Colonic mucosa (tissue), 4 donors: ENCODE measurements around the gene ACKR1. TPM values are rescaled to one million over a fixed set of nuclear protein-coding genes. Genes with fewer than 3 reads are reported as not detected.
A peak's percentile ranks its signal among the peaks of the same experiment; 100 is the strongest.

Experiments used
- DNase-seq: peaks from one replicate; pipeline ENCODE4 v3.0.0-alpha.2; 2020
- H3K27ac ChIP-seq: fragments of 200-600 bp; one replicate; pipeline ENCODE4 v1.8.0; 2021
- H3K27me3 ChIP-seq: fragments of 200-600 bp; one replicate; pipeline ENCODE4 v1.8.0; 2021
- H3K36me3 ChIP-seq: fragments of 200-600 bp; one replicate; pipeline ENCODE4 v1.8.0; 2021
- H3K4me1 ChIP-seq: fragments of 200-600 bp; one replicate; pipeline ENCODE4 v1.8.0; 2021; ENCODE audit warnings: mild to moderate bottlenecking
- H3K4me3 ChIP-seq: fragments of 200-600 bp; one replicate; pipeline ENCODE4 v1.8.0; 2021
- H3K9ac ChIP-seq, 2 donors: one replicate each; pipeline ENCODE4 v1.7.0; 2013; ENCODE audit warnings: control low read depth in 2 of 2, low read depth in 2 of 2, low read length in 2 of 2
- H3K9me3 ChIP-seq: fragments of 200-600 bp; one replicate; pipeline ENCODE4 v1.8.0; 2021
- intact Hi-C: fragments of 100-400 bp; cut with DNase I; formaldehyde crosslinking; loops from one replicate; pipeline ENCODE4 v1.14.1; 2022
- total RNA-seq, 2 donors: library from RNA; stranded (reverse); fragmentation: NEBNext Ultra II Directional in 1 of 2; extraction: Animal tissue kit (Norgen Biotek cat#: 25700) in 1 of 2; gene quantifications; one replicate each; pipeline ENCODE4 v1.2.1, GENCODE V29; 2021
- TF ChIP-seq, protein P1 (sequence below): fragments of 200-600 bp; IDR thresholded peaks from one replicate; pipeline ENCODE4 v1.8.0; 2022; ENCODE audit warnings: antibody characterized with exemption, mild to moderate bottlenecking
- donor health status: healthy.
- donor health status: DM: no; HTN: no; CAD: no.
- donor health status: DM: no; HTN: no; CAD: no.

ACKR1 gene
- total RNA-seq, 2 donors from 2014 or later = 11.6 to 23.9 TPM

DNA sequence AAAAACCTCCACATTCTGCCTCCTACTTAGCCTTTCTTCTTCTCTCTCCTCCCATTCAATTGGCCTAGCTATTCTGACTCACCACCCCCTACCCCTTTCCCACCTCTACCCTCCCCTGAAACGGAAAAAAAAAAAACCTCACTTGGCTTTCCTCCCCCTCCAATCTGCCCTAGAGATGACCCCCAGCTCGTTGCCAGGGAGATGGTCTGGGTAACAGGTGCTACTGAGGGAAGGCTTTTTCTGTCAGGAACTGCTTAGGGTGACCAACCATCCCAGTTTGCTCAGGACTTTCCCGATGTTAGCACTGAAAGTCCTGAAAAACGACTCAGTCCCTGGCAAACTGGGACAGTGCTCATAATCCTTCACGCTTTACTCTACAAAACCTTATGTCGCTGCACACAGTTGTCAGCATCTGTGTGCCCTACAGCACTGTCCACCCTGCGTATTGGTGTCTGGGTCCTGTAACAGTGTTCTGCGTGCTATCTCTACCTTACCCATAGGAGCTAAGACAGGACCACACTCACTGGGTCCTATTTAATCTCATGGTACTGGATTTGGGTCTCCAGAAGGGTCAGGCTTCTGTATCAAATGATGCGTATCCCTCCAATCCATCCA, 41.0 kb upstream of the ACKR1 start:
- H3K27ac ChIP-seq = no peak overlapping the region
- H3K27me3 ChIP-seq = no peaks in the 10 kb centered on the region
- intact Hi-C loops = loop anchor here (5.0 kb wide), 2 partner anchors 34 to 49 kb away; no protein-coding TSS in a partner anchor
- H3K9ac ChIP-seq = no peak overlapping the region
- TF ChIP-seq, protein P1, sequence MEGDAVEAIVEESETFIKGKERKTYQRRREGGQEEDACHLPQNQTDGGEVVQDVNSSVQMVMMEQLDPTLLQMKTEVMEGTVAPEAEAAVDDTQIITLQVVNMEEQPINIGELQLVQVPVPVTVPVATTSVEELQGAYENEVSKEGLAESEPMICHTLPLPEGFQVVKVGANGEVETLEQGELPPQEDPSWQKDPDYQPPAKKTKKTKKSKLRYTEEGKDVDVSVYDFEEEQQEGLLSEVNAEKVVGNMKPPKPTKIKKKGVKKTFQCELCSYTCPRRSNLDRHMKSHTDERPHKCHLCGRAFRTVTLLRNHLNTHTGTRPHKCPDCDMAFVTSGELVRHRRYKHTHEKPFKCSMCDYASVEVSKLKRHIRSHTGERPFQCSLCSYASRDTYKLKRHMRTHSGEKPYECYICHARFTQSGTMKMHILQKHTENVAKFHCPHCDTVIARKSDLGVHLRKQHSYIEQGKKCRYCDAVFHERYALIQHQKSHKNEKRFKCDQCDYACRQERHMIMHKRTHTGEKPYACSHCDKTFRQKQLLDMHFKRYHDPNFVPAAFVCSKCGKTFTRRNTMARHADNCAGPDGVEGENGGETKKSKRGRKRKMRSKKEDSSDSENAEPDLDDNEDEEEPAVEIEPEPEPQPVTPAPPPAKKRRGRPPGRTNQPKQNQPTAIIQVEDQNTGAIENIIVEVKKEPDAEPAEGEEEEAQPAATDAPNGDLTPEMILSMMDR = no peak
- H3K9me3 ChIP-seq = no peaks in the 10 kb centered on the region
- no peaks in the 10 kb centered on the region for H3K36me3 ChIP-seq
- no peaks in the 10 kb centered on the region for H3K4me1 ChIP-seq
- no peak for DNase-seq
- H3K4me3 ChIP-seq = no peak overlapping the region

DNA sequence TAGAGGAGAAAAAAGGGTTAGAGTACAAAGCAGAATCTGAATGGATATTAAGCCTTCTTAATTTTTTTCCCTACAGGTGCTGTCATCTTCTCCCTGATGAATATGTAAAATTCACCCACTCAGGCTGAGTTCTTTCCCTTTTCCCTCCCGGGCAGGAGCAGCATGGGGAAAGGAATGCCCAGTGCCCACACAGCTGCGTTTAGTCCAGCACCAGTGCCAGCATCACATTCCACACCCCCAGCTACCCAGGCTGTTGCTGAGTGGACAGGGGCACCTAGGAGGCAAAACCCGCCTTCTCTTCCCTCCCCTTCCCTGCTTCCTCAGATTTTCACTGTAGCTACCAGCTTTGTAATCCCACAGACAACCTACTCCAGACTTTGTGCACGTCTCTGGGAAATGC, 36.6 kb upstream of the ACKR1 start:
- Histone ChIP-seq H3K4me1 (no peaks in the 10 kb centered on the region), H3K36me3 (no peaks in the 10 kb centered on the region), H3K27me3 (peaks cover 21% of the 10 kb centered on the region), H3K9me3 (no peaks in the 10 kb centered on the region), H3K27ac (no peak overlapping the region), H3K9ac (no peak overlapping the region), H3K4me3 (no peak overlapping the region)
- intact Hi-C loops = no loop called here
- DNase-seq = no peak
- TF ChIP-seq, protein P1 = no peak

DNA sequence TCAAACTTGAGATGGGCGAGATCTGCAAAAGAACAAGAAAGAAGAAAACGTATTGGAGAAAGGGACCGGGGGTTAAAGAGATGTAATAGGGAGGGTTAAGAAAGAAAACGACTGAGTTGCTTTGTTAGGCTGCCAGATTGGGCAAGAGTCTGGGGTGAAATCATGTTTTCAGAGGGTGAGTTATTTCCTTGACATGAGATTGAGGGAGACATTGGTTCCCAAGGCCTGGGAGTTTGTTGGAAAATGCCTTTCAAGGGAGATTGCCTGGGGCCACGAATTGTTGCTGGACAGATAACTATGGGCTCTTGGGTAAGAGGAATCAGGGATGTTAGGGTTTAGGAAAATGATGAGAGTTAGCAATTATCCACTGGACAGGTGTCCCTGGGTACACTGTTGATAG, 34.0 kb upstream of the ACKR1 start:
- no peak for DNase-seq
- Histone ChIP-seq H3K9ac (no peak overlapping the region), H3K4me1 (no peaks in the 10 kb centered on the region), H3K27ac (no peak overlapping the region), H3K4me3 (no peak overlapping the region), H3K36me3 (no peaks in the 10 kb centered on the region), H3K27me3 (peaks cover 21% of the 10 kb centered on the region), H3K9me3 (no peaks in the 10 kb centered on the region)
- TF ChIP-seq, protein P1 = no peak
- intact Hi-C loops = no loop called here

DNA sequence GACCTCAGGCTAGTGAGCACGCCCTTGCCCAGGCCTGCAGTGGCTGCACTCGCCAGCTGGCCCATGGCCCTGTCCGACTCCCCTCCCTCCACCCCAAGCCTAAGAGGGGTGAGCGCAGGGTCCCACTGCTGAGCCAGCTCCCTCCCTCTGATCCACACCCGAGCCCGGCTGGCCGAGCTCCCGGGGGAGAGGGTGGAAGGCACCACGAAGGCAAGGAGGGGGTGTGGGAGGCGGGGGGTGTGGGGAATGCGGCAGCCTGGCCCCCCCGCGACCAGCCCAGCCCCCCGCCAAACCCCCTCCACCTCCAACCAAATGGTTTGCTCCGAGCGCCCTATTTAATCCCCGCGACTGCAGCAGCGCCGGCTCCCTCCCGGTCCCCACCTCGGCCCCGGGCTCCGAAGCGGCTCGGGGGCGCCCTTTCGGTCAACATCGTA, 33.4 kb upstream of the ACKR1 start, which contains the start of gene CADM3:
CADM3 (plus strand) TSS at position 362 of the 434 bp plus-strand sequence. CDS start 151 bp downstream, outside the sequence.
- Histone ChIP-seq H3K9me3 (no peaks in the 10 kb centered on the region), H3K9ac (peak within 1 kb of the TSS in 1 of 2 donors; percentile 12), H3K4me3 (peak within 1 kb of the TSS; percentile 13), H3K36me3 (no peaks in the 10 kb centered on the region), H3K27me3 (peaks cover 21% of the 10 kb centered on the region), H3K27ac (no peak within 1 kb of the TSS), H3K4me1 (no peaks in the 10 kb centered on the region)
- peak; percentile 26 for DNase-seq
- TF ChIP-seq, protein P1 = no peak
- intact Hi-C loops = no loop called here

DNA sequence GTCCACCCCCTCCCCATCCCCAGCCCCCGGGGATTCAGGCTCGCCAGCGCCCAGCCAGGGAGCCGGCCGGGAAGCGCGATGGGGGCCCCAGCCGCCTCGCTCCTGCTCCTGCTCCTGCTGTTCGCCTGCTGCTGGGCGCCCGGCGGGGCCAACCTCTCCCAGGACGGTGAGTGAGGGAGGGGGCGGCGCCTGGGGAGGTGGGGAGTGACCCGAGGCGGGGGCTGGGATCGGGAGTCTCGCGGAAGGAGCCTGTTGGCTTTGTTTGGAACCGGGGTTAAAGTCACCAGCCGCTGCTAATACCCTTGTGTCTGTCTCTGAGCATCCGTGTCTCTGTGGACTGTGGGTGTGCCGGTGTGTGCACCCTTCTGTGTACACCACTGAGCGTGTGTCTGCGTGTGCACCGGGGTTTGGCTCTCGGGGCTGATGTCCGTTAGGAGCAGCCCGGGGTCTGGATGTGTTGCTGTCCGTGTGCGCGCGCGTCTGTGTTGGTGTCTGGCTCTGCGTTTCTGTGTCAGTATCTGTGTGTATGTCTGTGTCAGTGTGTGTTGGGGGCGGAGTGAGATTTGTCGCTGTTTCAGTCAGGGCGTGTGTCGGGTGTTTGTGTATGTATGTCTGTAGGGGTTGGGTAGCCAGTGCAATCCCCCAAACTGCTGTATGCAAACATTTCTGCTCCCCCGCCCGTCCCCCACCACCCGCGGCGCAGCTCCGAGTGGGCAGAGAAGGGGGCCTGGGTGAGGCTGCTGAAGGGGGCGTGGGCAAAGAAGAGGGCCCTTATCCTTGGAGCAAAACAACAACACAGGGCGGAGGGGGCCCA, 32.8 kb upstream of the ACKR1 start:
- H3K4me1 ChIP-seq = no peaks in the 10 kb centered on the region

More for the DNA sequence above, 32.8 kb upstream of the ACKR1 start:
- TF ChIP-seq, protein P1 = no peak
- intact Hi-C loops = no loop called here
- peaks cover 21% of the 10 kb centered on the region for H3K27me3 ChIP-seq
- no peaks in the 10 kb centered on the region for H3K9me3 ChIP-seq
- H3K4me3 ChIP-seq = peak overlapping the region; percentile 13
- H3K9ac ChIP-seq = no peak overlapping the region
- no peaks in the 10 kb centered on the region for H3K36me3 ChIP-seq
- no peak for DNase-seq
- H3K27ac ChIP-seq = no peak overlapping the region
